Ascending aorta (tissue), 2 donors: Measurements from ENCODE around the gene ZNF618. TPM values are rescaled to one million over a fixed set of nuclear protein-coding genes. Genes with fewer than 3 reads are reported as not detected.
"Not testable (repeated sequence)": the region's sequence is repeated elsewhere in the genome, so short reads cannot be mapped to it uniquely, and the experiment has no call there.

Experiments
- DNase-seq, 2 donors: peaks; one replicate each; pipeline ENCODE4 v3.0.0-alpha.2; 2019; ENCODE audit warnings: low spot score in 2 of 2
- H3K27ac ChIP-seq, 2 donors: fragments of 200-600 bp; sonication (generic); one replicate each; pipeline ENCODE4 v1.5.1; 2016 to 2017; ENCODE audit warnings: mild to moderate bottlenecking in 1 of 2
- H3K27me3 ChIP-seq: fragments of 200-600 bp; sonication (generic); one replicate; pipeline ENCODE4 v1.5.1; 2017
- H3K36me3 ChIP-seq, 2 donors: fragments of 200-600 bp; sonication (generic); one replicate each; pipeline ENCODE4 v1.5.1; 2016
- H3K4me1 ChIP-seq, 2 donors: fragments of 200-600 bp; sonication (generic); one replicate each; pipeline ENCODE4 v1.5.1; 2016 to 2017; ENCODE audit warnings: mild to moderate bottlenecking in 1 of 2
- H3K4me3 ChIP-seq, 2 donors: fragments of 200-600 bp; sonication (generic); one replicate each; pipeline ENCODE4 v1.5.1; 2016 to 2017; ENCODE audit warnings: mild to moderate bottlenecking in 1 of 2
- H3K9me3 ChIP-seq, 2 donors: fragments of 200-600 bp; sonication (generic); one replicate each; pipeline ENCODE4 v1.5.1; 2016
- intact Hi-C: fragments of 100-400 bp; cut with DNase I; formaldehyde crosslinking; loops from one replicate; pipeline ENCODE4 v1.15.1; 2023
- total RNA-seq: library from RNA; depleted of rRNA; stranded (reverse); fragments of >200 nt; gene quantifications from one replicate; pipeline ENCODE4 v1.1.0, GENCODE V29; 2016
- TF ChIP-seq, protein P1 (sequence below), 3 experiments: fragments of 200-600 bp in 2 of 3; fragments of 450-650 bp in 1 of 3; sonication (generic) in 2 of 3; IDR thresholded peaks; one replicate each; pipeline ENCODE4 v1.5.1; 2016 to 2019; ENCODE audit warnings: antibody characterized with exemption in 3 of 3, mild to moderate bottlenecking in 1 of 3, moderate library complexity in 1 of 3

ZNF618 gene
- total RNA-seq, 1 donor from 2014 or later = 16.1 TPM

GRCh38 chr9:114037249-114037648 is 161.1 kb downstream of the ZNF618 start:
- no peak overlapping the region for H3K27ac ChIP-seq
- H3K27me3 ChIP-seq = no peaks in the 10 kb centered on the region
- peaks cover 0 to 10% of the 10 kb centered on the region in 2 donors for H3K4me1 ChIP-seq
- intact Hi-C loops = no loop called here
- H3K9me3 ChIP-seq = no peaks in the 10 kb centered on the region
- no peak overlapping the region for H3K4me3 ChIP-seq
- H3K36me3 ChIP-seq = peaks cover 34 to 49% of the 10 kb centered on the region in 2 donors
- peak in 1 of 2 donors; percentile 16 for DNase-seq
- TF ChIP-seq, protein P1, sequence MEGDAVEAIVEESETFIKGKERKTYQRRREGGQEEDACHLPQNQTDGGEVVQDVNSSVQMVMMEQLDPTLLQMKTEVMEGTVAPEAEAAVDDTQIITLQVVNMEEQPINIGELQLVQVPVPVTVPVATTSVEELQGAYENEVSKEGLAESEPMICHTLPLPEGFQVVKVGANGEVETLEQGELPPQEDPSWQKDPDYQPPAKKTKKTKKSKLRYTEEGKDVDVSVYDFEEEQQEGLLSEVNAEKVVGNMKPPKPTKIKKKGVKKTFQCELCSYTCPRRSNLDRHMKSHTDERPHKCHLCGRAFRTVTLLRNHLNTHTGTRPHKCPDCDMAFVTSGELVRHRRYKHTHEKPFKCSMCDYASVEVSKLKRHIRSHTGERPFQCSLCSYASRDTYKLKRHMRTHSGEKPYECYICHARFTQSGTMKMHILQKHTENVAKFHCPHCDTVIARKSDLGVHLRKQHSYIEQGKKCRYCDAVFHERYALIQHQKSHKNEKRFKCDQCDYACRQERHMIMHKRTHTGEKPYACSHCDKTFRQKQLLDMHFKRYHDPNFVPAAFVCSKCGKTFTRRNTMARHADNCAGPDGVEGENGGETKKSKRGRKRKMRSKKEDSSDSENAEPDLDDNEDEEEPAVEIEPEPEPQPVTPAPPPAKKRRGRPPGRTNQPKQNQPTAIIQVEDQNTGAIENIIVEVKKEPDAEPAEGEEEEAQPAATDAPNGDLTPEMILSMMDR (IDR thresholded peaks at IDR 0.05) = no peak

DNA sequence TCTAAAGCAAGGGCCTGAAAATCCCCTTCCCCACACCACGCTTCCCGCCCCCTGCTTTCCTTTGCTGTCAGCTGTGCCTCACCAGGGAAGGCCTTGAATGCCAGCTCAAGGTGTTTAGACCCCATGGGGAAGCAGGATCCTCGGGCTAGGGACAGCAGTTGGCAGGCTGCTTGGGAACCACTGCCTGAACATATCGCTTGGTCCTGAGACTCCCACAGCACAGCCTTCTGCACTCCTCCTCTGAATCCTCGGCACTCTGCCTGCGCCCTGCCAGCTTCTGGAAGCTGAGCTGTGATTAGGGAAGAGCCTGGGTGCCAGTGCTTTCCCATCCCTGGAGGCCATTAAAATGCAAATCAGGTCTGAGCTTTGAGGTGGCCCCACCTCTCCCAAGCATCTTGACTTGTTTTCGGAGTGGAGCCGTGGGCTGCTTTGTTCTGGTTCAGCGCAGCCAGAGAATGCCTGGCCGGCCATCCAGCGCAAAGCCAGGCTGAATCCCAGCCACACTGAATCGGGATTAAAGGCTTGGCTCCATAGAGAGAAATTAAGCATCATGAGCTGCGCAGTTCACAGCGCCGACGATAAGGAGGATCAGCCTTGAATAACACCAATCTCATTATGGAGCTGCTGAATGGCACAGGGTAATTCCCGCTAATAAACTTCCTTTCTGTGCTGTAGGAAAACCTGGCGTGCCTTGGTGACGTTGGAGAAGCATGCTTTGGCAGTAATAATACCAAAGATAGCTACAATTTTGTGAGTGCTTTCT is 162.0 kb downstream of the ZNF618 start:
- TF ChIP-seq, protein P1 (IDR thresholded peaks at IDR 0.05) = no peak
- Histone ChIP-seq H3K9me3 (no peaks in the 10 kb centered on the region), H3K27ac (no peak overlapping the region), H3K36me3 (peaks cover 34 to 45% of the 10 kb centered on the region in 2 donors), H3K27me3 (no peaks in the 10 kb centered on the region), H3K4me1 (peaks cover 0 to 4% of the 10 kb centered on the region in 2 donors), H3K4me3 (no peak overlapping the region)
- intact Hi-C loops = no loop called here
- DNase-seq = peak in 1 of 2 donors; percentile 53

DNA sequence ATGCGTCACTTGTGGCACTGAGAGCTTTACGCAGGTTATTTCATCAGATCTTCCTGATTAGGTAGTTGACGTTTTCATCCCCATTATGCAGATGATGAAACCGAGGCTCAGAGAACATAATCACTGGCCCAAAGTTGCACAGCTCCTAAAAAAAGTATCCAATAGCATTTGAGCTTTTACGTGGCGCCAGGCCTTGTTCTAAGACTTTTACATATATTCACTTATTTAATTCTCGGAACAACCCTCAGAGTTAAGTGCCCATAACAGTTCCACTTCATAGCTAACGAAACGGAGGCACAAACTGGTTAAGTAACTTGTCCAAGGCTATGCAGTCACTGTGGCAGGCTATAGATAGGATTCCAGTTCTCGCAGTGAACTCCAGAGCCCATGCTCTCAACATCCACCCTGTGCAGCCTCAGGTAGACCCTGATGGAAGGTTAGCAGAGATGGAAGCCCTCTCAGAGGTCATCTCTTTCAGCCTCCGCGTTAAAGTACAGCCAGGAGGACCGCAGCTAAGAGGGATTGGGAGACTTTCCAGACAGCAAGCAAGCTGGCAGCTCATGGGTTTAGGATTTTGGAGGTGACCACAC is 162.7 kb downstream of the ZNF618 start:
- intact Hi-C loops = no loop called here
- H3K36me3 ChIP-seq = peaks cover 34 to 45% of the 10 kb centered on the region in 2 donors
- H3K4me3 ChIP-seq = no peak overlapping the region

GRCh38 chr9:114039484-114039883 is 163.4 kb downstream of the ZNF618 start:
- Histone ChIP-seq H3K27ac (no peak overlapping the region), H3K36me3 (peaks cover 34 to 45% of the 10 kb centered on the region in 2 donors), H3K4me3 (no peak overlapping the region), H3K4me1 (peaks cover 0 to 4% of the 10 kb centered on the region in 2 donors), H3K9me3 (peaks cover 0 to 13% of the 10 kb centered on the region in 2 donors), H3K27me3 (no peaks in the 10 kb centered on the region)
- DNase-seq = peak in 1 of 2 donors; percentile 13
- TF ChIP-seq, protein P1 (IDR thresholded peaks at IDR 0.05) = no peak
- intact Hi-C loops = no loop called here

More for the DNA sequence above, 162.7 kb downstream of the ZNF618 start:
- DNase-seq = no peak
- TF ChIP-seq, protein P1 (IDR thresholded peaks at IDR 0.05) = no peak
- H3K27ac ChIP-seq = no peak overlapping the region
- H3K4me1 ChIP-seq = peaks cover 0 to 4% of the 10 kb centered on the region in 2 donors
- peaks cover 0 to 6% of the 10 kb centered on the region in 2 donors for H3K9me3 ChIP-seq
- no peaks in the 10 kb centered on the region for H3K27me3 ChIP-seq

DNA sequence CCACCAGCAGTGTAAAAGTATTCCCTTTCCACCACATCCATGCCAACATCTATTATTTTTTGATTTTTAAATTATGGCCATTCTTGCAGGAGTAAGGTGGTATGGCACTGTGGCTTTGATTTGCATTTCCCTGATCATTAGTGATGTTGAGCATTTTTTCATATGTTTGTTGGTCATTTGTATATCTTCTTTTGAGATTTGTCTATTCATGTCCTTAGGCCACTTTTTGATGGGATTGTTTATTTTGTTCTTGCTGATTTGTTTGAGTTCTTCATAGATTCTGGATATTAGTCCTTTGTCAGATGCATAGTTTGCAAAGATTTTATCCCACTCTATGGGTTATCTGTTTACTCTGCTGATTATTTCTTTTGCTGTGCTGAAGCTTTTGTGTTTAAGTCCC is 167.6 kb downstream of the ZNF618 start:
- H3K27ac ChIP-seq, H3K27me3 ChIP-seq, H3K4me3 ChIP-seq, DNase-seq, intact Hi-C loops, H3K4me1 ChIP-seq: not testable (repeated sequence)
- H3K9me3 ChIP-seq = peaks cover 0 to 14% of the 10 kb centered on the region in 2 donors
- H3K36me3 ChIP-seq = peaks cover 11 to 25% of the 10 kb centered on the region in 2 donors

DNA sequence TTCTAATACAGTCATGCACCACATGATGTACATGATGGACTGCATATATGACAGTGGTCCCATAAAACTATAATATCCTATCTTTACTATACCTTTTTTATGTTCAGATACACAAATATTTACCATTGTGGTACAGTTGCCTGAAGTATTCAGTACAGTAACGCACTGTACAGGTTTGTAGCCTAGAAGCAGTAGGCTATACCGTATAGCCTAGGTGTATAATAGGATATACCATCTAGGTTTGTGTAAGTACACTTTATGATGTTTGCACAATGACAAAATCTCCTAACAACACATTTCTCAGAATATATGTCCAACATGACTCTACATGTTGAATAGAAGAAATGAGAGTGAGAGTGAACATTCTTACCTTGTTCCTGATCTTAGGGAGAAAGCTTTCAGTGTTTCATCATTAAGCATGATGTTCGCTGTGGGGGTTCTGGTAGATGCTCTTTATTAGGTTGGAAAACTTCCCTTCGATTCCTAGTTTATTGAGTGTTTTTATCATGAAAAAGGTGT is 170.2 kb downstream of the ZNF618 start:
- H3K27me3 ChIP-seq = no peaks in the 10 kb centered on the region
- H3K4me1 ChIP-seq = no peaks in the 10 kb centered on the region
- peaks cover 0 to 14% of the 10 kb centered on the region in 2 donors for H3K9me3 ChIP-seq
- no peak overlapping the region for H3K4me3 ChIP-seq
- peaks cover 27 to 32% of the 10 kb centered on the region in 2 donors for H3K36me3 ChIP-seq
- TF ChIP-seq, protein P1 (IDR thresholded peaks at IDR 0.05) = no peak
- no peak for DNase-seq
- intact Hi-C loops = no loop called here
- H3K27ac ChIP-seq = no peak overlapping the region
